NCI-H1694 treated with DMSO at 0.1 percent for 48 hours (cell line): ENCODE results near the gene MSH5.
"Not testable (repeated sequence)": the region's sequence is repeated elsewhere in the genome, so short reads cannot be mapped to it uniquely, and the experiment has no call there.

Experiments
- DNase-seq: peaks from one replicate; lab custom pipeline; 2025; lab: John Stamatoyannopoulos, UW

The MSH5 gene

GRCh38 chr6:31739639-31740396 lies at the start of gene MSH5:
TSS of gene MSH5 (plus strand) at chr6:31740005. CDS start at chr6:31740467, 462 bp downstream.
- DNase-seq, result peak; percentile 98

- no peak for DNase-seq
Measured at GRCh38 chr6:31690231-31691077, 49.4 kb upstream of the MSH5 start.

- no peak for DNase-seq
Measured at GRCh38 chr6:31691078-31691463, 48.7 kb upstream of the MSH5 start.

- no peak for DNase-seq
Measured at GRCh38 chr6:31691564-31692108, 48.2 kb upstream of the MSH5 start.

GRCh38 chr6:31692353-31692752 lies 47.5 kb upstream of the MSH5 start:
- DNase-seq, result no peak

- no peak for DNase-seq
Measured at GRCh38 chr6:31692886-31693285, 46.9 kb upstream of the MSH5 start.

GRCh38 chr6:31693535-31693934 lies 46.3 kb upstream of the MSH5 start:
- no peak for DNase-seq

- no peak for DNase-seq
Measured at GRCh38 chr6:31697555-31697954, 42.2 kb upstream of the MSH5 start.

GRCh38 chr6:31700740-31701401 lies 38.9 kb upstream of the MSH5 start:
- no peak for DNase-seq

GRCh38 chr6:31701666-31702404 lies 38.0 kb upstream of the MSH5 start:
- peak; percentile 5 for DNase-seq

- no peak for DNase-seq
Measured at GRCh38 chr6:31702405-31702818, 37.4 kb upstream of the MSH5 start.

- DNase-seq, result peak; percentile 86
Measured at GRCh38 chr6:31702819-31703716, 36.7 kb upstream of the MSH5 start, which contains the start of gene ABHD16A. TSS of gene ABHD16A (minus strand) at chr6:31703324. CDS start at chr6:31703281, 43 bp downstream.

GRCh38 chr6:31705931-31706330 lies 33.9 kb upstream of the MSH5 start:
- DNase-seq, result no peak

- DNase-seq, result no peak
Measured at GRCh38 chr6:31706599-31706998, 33.2 kb upstream of the MSH5 start, which contains the start of gene LY6G6F. TSS of gene LY6G6F (plus strand) at chr6:31706866. CDS start at chr6:31706907, 41 bp downstream.

- no peak for DNase-seq
Measured at GRCh38 chr6:31707701-31708100, 32.1 kb upstream of the MSH5 start.

- no peak for DNase-seq
Measured at GRCh38 chr6:31708224-31708623, 31.6 kb upstream of the MSH5 start.

- not testable (repeated sequence) for DNase-seq
Measured at GRCh38 chr6:31709157-31709556, 30.6 kb upstream of the MSH5 start.

GRCh38 chr6:31710523-31711219 lies 29.1 kb upstream of the MSH5 start:
- DNase-seq, result no peak

GRCh38 chr6:31711233-31711632 lies 28.6 kb upstream of the MSH5 start:
- DNase-seq, result no peak

- DNase-seq, result no peak
Measured at GRCh38 chr6:31712296-31712695, 27.5 kb upstream of the MSH5 start.
